ENCODE measurements around the gene PTPRF. TPM values are rescaled to one million over a fixed set of nuclear protein-coding genes. Genes with fewer than 3 reads are reported as not detected.

PTPRF gene
- total and polyA plus RNA-seq, 8 donors, result 123 to 279 (median 195) TPM

GRCh38 chr1:43597721-43598120 lies 67.0 kb downstream of the PTPRF start:
- no peaks in the 10 kb centered on the region for H3K9me3 ChIP-seq
- no peak overlapping the region for H3K27ac ChIP-seq
- TF ChIP-seq CTCF (IDR thresholded peaks at IDR 0.05), result no peak
- H3K4me1 ChIP-seq, result no peaks in the 10 kb centered on the region
- intact Hi-C loops (cut with DNase I), result no loop called here
- no peaks in the 10 kb centered on the region for H3K27me3 ChIP-seq
- ATAC-seq (no peak), DNase-seq (no peak)
- H3K36me3 ChIP-seq, result peaks cover 0 to 5% of the 10 kb centered on the region in 2 donors
- H3K4me3 ChIP-seq, result no peak overlapping the region

- H3K4me3 ChIP-seq, result no peak overlapping the region
Measured at GRCh38 chr1:43598622-43599021, 67.9 kb downstream of the PTPRF start.

GRCh38 chr1:43600033-43601020 lies 69.6 kb downstream of the PTPRF start:
- no peaks in the 10 kb centered on the region for H3K4me1 ChIP-seq
- intact Hi-C loops (cut with DNase I), result no loop called here
- H3K4me3 ChIP-seq, result no peak overlapping the region
- ATAC-seq (peak; percentile 66), DNase-seq (no peak)
- H3K27me3 ChIP-seq, result no peaks in the 10 kb centered on the region
- H3K9me3 ChIP-seq, result no peaks in the 10 kb centered on the region
- H3K27ac ChIP-seq, result no peak overlapping the region
- H3K36me3 ChIP-seq, result peaks cover 0 to 19% of the 10 kb centered on the region in 2 donors
- TF ChIP-seq CTCF (IDR thresholded peaks at IDR 0.05), result no peak

More at GRCh38 chr1:43598622-43599021, 67.9 kb downstream of the PTPRF start:
- DNase-seq (no peak), ATAC-seq (no peak)
- H3K4me1 ChIP-seq, result no peaks in the 10 kb centered on the region
- H3K36me3 ChIP-seq, result peaks cover 0 to 6% of the 10 kb centered on the region in 2 donors
- no peaks in the 10 kb centered on the region for H3K9me3 ChIP-seq
- no peaks in the 10 kb centered on the region for H3K27me3 ChIP-seq
- no peak for TF ChIP-seq CTCF (IDR thresholded peaks at IDR 0.05)
- no peak overlapping the region for H3K27ac ChIP-seq
- intact Hi-C loops (cut with DNase I), result no loop called here

GRCh38 chr1:43602990-43603389 lies 72.3 kb downstream of the PTPRF start:
- no peak overlapping the region for H3K4me3 ChIP-seq
- H3K36me3 ChIP-seq, result peaks cover 0 to 45% of the 10 kb centered on the region in 2 donors
- H3K27ac ChIP-seq, result no peak overlapping the region
- no peak for DNase-seq
- ATAC-seq, result no peak
- H3K27me3 ChIP-seq, result no peaks in the 10 kb centered on the region
- H3K9me3 ChIP-seq, result no peaks in the 10 kb centered on the region
- TF ChIP-seq CTCF (IDR thresholded peaks at IDR 0.05), result no peak
- intact Hi-C loops (cut with DNase I), result no loop called here
- no peaks in the 10 kb centered on the region for H3K4me1 ChIP-seq

GRCh38 chr1:43604192-43604591 lies 73.5 kb downstream of the PTPRF start:
- Histone ChIP-seq H3K36me3 (peaks cover 0 to 53% of the 10 kb centered on the region in 2 donors), H3K9me3 (no peaks in the 10 kb centered on the region), H3K27me3 (no peaks in the 10 kb centered on the region), H3K4me3 (no peak overlapping the region), H3K4me1 (no peaks in the 10 kb centered on the region), H3K27ac (no peak overlapping the region)
- DNase-seq, result no peak
- intact Hi-C loops (cut with DNase I), result no loop called here
- TF ChIP-seq CTCF (IDR thresholded peaks at IDR 0.05), result no peak
- no peak for ATAC-seq

All from left lung (tissue), 10 donors.